Duodenal mucosa (tissue), 2 donors: Measurements from ENCODE around the gene GMDS.
A peak's percentile ranks its signal among the peaks of the same experiment; 100 is the strongest.

Source experiments
- H3K27ac ChIP-seq: one replicate; pipeline ENCODE4 v1.7.0; 2013; ENCODE audit warnings: low read depth, low read length
- H3K27me3 ChIP-seq, 2 donors: one replicate each; pipeline ENCODE4 v1.7.0; 2013; ENCODE audit warnings: low read length in 2 of 2, control low read depth in 1 of 2; ENCODE audit not compliant: insufficient read depth in 2 of 2, control insufficient read depth in 1 of 2
- H3K36me3 ChIP-seq, 2 donors: one replicate each; pipeline ENCODE4 v1.7.0; 2013; ENCODE audit warnings: low read length in 2 of 2, control low read depth in 1 of 2; ENCODE audit not compliant: insufficient read depth in 2 of 2, control insufficient read depth in 1 of 2
- H3K4me1 ChIP-seq, 2 donors: one replicate each; pipeline ENCODE4 v1.7.0; 2013; ENCODE audit warnings: low read length in 2 of 2, control low read depth in 1 of 2; ENCODE audit not compliant: insufficient read depth in 2 of 2, control insufficient read depth in 1 of 2
- H3K4me3 ChIP-seq, 2 donors: one replicate each; pipeline ENCODE4 v1.7.0; 2013; ENCODE audit warnings: low read length in 2 of 2, low read depth in 1 of 2
- H3K9ac ChIP-seq, 2 donors: one replicate each; pipeline ENCODE4 v1.7.0; 2013; ENCODE audit warnings: low read length in 2 of 2, low read depth in 1 of 2
- H3K9me3 ChIP-seq, 2 donors: one replicate each; pipeline ENCODE4 v1.7.0; 2013; ENCODE audit warnings: low read length in 2 of 2, control low read depth in 1 of 2; ENCODE audit not compliant: control insufficient read depth in 1 of 2

GMDS gene

DNA sequence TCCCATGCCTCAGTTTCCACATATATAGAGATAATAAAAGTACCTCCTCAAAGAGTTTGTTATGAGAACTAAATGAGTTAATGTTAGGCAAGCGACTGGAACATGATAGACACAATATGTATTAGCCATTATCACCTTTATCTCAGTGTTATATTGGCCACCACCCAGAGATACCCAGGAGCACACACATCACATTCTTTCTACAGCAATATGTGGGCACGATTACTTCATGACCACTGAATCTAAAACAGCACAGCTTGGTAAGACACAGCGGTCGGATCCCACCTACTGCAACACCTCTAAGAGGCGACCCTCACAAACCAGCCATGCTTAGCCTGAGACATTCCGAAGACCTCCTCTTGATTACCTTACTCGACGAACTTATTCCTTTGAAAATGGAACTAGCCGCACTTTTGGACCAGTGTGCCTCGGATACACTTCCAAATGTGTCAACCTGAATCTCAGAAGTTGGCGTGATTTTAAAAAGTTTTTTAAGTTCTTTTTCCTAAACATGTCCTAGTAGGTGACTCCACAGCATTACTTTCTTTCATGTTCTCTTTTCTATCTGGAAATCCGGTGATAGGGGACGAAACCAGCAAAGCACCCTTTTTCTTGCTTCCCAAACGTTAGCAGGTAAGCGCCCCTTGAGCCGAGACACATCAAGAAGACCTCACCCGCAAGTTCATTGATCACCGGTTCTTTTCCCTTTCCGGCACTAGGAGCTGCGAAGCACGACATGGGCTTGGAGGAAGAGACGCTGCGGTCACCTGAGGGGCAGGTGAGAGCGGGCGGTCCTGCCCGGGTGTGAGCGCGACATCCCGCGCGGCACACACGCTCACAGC lies 923 bp downstream of the GMDS start:
- H3K9ac ChIP-seq: peak overlapping the region; percentile 70 to 92
- H3K27me3 ChIP-seq: no peaks in the 10 kb centered on the region
- H3K36me3 ChIP-seq: peaks cover 0 to 6% of the 10 kb centered on the region in 2 donors
- peaks cover 35 to 38% of the 10 kb centered on the region in 2 donors for H3K4me1 ChIP-seq
- H3K9me3 ChIP-seq: no peaks in the 10 kb centered on the region
- peak overlapping the region; percentile 90 for H3K27ac ChIP-seq
- H3K4me3 ChIP-seq: peak overlapping the region; percentile 87 to 96

DNA sequence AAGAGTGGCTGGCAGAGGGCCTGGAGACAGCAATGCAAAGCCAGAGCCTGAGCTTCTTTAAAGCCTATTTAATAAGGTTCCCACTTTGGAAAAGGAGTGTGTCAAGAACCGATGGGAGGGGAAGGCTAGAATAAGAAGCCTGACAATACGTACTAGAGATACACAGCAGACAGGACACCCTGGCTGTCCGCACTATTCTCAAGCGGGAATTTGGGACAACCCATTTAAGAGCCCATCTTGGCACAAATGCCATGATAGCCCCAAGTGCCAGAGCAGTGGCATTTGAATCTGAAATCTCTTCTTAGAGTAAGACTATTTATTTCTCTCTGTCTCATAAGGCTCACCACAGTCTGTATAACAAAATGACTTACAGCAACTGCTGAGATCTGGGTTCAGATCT lies 3.1 kb downstream of the GMDS start:
- H3K9ac ChIP-seq: peak overlapping the region in 1 of 2 donors; percentile 36
- H3K27me3 ChIP-seq: no peaks in the 10 kb centered on the region
- peaks cover 32 to 35% of the 10 kb centered on the region in 2 donors for H3K4me1 ChIP-seq
- no peaks in the 10 kb centered on the region for H3K9me3 ChIP-seq
- no peak overlapping the region for H3K27ac ChIP-seq
- H3K36me3 ChIP-seq: no peaks in the 10 kb centered on the region
- peak overlapping the region; percentile 87 to 96 for H3K4me3 ChIP-seq

DNA sequence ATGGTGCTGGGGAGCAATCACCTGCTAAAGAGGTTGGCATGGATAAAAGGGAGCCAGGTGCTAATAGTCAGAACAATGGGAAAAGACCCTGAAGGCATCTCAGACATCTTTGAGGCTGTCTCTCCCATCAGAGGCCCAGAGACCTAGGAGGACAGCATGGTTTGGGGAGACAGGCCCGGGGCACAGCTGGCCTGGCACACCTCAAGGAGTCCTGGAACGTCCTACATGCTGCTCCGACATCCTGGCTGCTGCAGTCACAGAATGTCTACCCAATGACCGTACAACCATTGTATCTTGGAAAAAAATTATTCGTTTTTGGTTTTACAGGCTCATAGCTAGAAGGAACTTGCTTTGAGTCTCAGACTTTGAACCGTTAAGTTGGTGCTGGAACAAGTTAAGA lies 4.4 kb downstream of the GMDS start:
- Histone ChIP-seq H3K4me3 (peak overlapping the region; percentile 19 to 43), H3K9ac (no peak overlapping the region)

DNA sequence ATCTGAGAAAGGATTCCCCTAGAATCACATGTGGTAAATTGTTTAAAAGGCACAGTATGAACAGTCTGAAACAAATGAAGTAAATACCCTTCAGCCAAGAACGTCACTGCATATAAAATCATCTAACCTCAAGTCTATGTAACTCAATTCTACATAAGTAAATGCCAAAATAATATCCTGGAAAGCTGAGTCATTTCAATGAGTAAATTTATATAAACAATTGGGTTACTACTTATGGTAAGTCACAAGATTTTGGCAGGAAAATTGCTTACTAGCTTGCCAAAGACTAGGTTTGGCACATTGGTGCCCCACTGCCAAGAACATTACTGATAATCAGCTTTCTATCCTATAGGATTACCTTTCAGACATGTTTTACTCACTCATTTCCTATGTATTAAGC lies 8.4 kb downstream of the GMDS start:
- H3K36me3 ChIP-seq: no peaks in the 10 kb centered on the region
- H3K4me1 ChIP-seq: peaks cover 19 to 22% of the 10 kb centered on the region in 2 donors
- no peak overlapping the region for H3K9ac ChIP-seq
- no peaks in the 10 kb centered on the region for H3K27me3 ChIP-seq
- H3K4me3 ChIP-seq: no peak overlapping the region
- no peaks in the 10 kb centered on the region for H3K9me3 ChIP-seq
- H3K27ac ChIP-seq: no peak overlapping the region

More for the DNA sequence above, 4.4 kb downstream of the GMDS start:
- H3K27me3 ChIP-seq: no peaks in the 10 kb centered on the region
- H3K36me3 ChIP-seq: no peaks in the 10 kb centered on the region
- no peak overlapping the region for H3K27ac ChIP-seq
- H3K9me3 ChIP-seq: no peaks in the 10 kb centered on the region
- peaks cover 22 to 31% of the 10 kb centered on the region in 2 donors for H3K4me1 ChIP-seq

DNA sequence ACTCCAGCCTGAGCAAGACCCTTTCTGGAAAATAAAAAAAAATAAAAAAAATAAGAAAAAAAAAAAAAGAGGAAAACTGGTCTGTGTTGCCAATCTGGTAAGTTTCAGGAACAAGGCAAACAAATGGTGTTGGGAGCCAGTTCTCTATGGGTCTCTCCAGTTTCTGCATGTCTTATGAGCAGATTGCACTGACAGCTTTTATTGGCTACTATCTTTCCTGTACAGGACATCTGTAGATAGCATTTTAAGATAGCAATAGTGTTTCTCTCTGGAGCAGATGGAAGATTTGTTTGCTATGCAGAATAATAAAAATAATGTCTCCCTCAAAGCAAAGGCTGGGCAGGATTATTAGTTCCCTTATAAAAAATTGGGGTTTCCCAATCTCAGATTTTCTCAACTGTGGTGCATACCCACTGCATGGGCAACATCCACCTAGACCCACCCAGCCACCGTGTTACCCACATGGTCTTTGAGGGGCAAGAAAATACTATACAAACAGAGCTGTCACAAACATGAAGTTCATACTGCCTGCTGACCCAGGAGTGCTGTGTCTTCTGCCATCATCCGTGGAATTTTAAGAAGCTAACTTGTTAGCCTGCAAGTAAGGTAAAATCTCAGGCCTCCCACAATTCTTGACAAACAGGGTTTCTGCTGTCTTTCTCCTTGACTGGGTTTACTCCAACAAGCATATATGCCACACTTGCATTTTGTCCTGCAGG lies 9.5 kb downstream of the GMDS start:
- Histone ChIP-seq H3K9me3 (no peaks in the 10 kb centered on the region), H3K9ac (no peak overlapping the region), H3K27me3 (no peaks in the 10 kb centered on the region), H3K4me1 (peaks cover 16 to 21% of the 10 kb centered on the region in 2 donors), H3K4me3 (no peak overlapping the region), H3K27ac (no peak overlapping the region), H3K36me3 (no peaks in the 10 kb centered on the region)

DNA sequence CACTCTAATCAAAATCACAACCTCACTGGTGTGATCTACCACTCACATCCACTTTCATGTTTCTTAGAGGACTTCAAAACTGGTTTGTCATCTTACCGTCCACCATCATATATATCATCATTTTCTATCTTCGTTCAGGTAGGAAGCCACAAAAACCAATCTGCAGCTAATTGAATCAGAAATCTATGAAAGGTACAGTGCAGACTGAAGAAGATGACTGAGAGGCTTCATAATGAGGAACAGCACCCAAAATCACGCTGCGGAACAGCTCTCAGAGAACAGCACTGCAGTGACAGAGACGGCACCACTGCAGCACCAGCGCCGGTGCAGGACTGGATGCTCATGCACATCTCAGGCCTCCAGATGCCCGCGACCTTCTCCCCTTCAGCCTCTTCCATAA lies 13.0 kb downstream of the GMDS start:
- Histone ChIP-seq H3K4me1 (peaks cover 30 to 33% of the 10 kb centered on the region in 2 donors), H3K9me3 (no peaks in the 10 kb centered on the region), H3K9ac (no peak overlapping the region), H3K27me3 (no peaks in the 10 kb centered on the region), H3K36me3 (no peaks in the 10 kb centered on the region), H3K27ac (no peak overlapping the region), H3K4me3 (no peak overlapping the region)

DNA sequence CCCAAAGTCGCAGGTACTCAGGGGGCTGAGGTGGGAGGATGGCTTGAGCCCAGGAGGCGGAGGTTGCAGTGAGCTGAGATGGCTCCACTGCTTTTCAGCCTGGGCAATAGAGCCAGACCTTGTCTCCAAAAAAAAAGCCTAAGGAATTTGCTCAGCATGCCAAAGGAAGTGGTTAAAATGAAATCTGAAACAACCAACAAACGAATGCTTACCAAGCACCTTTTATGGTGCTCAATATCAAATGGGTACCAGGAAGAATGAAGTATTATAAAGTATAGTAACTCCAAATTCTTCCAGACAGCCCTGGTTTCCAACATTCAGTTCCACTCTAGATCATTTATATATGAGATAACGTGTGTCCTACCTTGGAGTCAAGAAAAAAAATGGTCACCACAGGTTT lies 14.0 kb downstream of the GMDS start:
- Histone ChIP-seq H3K36me3 (no peaks in the 10 kb centered on the region), H3K4me3 (no peak overlapping the region), H3K9me3 (no peaks in the 10 kb centered on the region), H3K9ac (no peak overlapping the region), H3K4me1 (peaks cover 38 to 40% of the 10 kb centered on the region in 2 donors), H3K27me3 (no peaks in the 10 kb centered on the region), H3K27ac (no peak overlapping the region)

DNA sequence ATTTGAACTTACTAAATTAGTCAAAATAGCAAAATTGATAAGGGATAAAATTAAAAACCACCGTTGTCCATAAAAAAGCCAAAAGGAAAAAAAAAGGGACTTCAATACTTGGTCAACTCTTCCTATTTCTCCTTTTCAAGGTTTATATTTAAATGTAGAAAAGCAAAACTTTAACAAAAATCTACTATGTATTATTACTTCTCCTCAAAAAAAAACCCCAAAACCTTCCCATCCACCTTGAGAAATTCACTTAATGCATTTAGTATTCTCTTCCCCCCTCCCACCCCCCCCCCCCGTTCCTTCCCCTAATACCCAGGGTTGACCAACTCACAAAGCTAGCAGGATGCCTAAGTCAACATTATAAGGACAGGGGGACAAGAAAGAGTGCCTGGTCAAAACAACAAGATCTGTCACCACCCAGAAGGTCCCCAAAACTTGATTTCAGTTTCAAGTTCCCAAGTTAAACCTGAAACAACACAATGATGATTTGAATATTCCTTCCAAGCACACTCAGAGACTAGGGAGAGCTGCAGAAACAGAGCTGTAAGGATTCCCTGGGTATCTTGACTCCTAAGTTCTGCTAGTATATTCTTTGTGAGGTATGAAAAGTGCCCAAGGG lies 14.6 kb downstream of the GMDS start:
- H3K27me3 ChIP-seq: no peaks in the 10 kb centered on the region
- no peak overlapping the region for H3K4me3 ChIP-seq
- no peaks in the 10 kb centered on the region for H3K9me3 ChIP-seq
- no peak overlapping the region for H3K27ac ChIP-seq
- no peak overlapping the region for H3K9ac ChIP-seq
- H3K4me1 ChIP-seq: peaks cover 40 to 45% of the 10 kb centered on the region in 2 donors
- H3K36me3 ChIP-seq: no peaks in the 10 kb centered on the region

DNA sequence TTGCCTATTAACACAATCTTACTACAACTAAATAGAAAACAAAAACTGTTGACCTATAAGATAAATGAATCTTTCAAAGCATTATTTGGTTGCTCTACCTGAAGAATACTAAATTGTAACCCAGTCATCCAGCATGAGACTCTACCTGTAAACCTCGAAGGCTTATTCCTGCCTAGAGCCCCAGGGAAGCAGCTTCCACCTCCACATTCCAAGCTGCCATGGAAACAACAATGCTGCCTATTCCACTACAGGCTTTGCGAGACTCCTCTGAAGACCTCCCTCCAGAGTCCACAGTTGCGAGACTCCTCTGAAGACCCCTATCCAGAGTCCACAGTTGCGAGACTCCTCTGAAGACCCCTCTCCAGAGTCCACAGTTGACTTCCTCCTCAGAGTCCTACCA lies 15.7 kb downstream of the GMDS start:
- no peak overlapping the region for H3K9ac ChIP-seq
- no peak overlapping the region for H3K27ac ChIP-seq
- H3K4me3 ChIP-seq: no peak overlapping the region
- H3K27me3 ChIP-seq: no peaks in the 10 kb centered on the region
- peaks cover 45 to 55% of the 10 kb centered on the region in 2 donors for H3K4me1 ChIP-seq
- H3K36me3 ChIP-seq: no peaks in the 10 kb centered on the region
- no peaks in the 10 kb centered on the region for H3K9me3 ChIP-seq

DNA sequence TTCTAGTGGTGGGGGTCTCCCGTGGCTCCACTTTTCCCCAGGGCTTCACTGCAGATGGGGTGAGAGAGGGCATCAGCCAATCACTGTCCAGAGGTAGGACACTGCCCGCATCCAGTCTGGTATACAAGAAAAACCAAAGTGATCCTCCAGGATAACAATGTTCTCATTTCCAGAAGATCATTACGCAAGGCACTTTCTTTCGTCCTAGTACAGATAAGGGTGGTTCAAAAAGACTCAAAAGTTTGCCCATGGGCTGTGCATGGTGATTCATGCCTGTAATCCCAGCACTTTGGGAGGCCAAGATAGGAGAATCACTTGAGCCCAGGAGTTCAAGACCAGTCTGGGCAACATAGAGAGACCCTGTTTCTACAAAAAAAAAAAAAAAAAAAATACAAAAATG lies 16.4 kb downstream of the GMDS start:
- Histone ChIP-seq H3K4me1 (peaks cover 47 to 59% of the 10 kb centered on the region in 2 donors), H3K27me3 (no peaks in the 10 kb centered on the region), H3K9ac (no peak overlapping the region), H3K27ac (no peak overlapping the region), H3K4me3 (no peak overlapping the region), H3K9me3 (no peaks in the 10 kb centered on the region), H3K36me3 (no peaks in the 10 kb centered on the region)
